AG10803 (cell line): ENCODE measurements around the gene CPNE2.
"Not testable (repeated sequence)": the region's sequence is repeated elsewhere in the genome, so short reads cannot be mapped to it uniquely, and the experiment has no call there.

Experiments used
- DNase-seq: peaks from one replicate; pipeline ENCODE4 v3.0.0; 2010; ENCODE audit warnings: low read depth
- H3K4me3 ChIP-seq: 2 replicates; pipeline ENCODE4 v1.5.1; 2011; ENCODE audit warnings: mild to moderate bottlenecking, low read length, control low read depth
- CTCF ChIP-seq: conservative IDR thresholded peaks from 2 replicates; pipeline ENCODE4 v1.5.1; 2011; ENCODE audit warnings: mild to moderate bottlenecking, low read length, control low read depth, inconsistent platforms

The CPNE2 gene

GRCh38 chr16:57092786-57093411, 516 bp downstream of the CPNE2 start:
- H3K4me3 ChIP-seq: peak overlapping the region; percentile 66
- no peak for DNase-seq
- peak; percentile 31 for TF ChIP-seq CTCF

GRCh38 chr16:57093666-57094564, 1.5 kb downstream of the CPNE2 start:
- no peak for TF ChIP-seq CTCF
- DNase-seq: no peak
- H3K4me3 ChIP-seq: peak overlapping the region; percentile 66

- DNase-seq: no peak
- no peak for TF ChIP-seq CTCF
Observed at GRCh38 chr16:57094911-57095310, 2.5 kb downstream of the CPNE2 start.

DNA sequence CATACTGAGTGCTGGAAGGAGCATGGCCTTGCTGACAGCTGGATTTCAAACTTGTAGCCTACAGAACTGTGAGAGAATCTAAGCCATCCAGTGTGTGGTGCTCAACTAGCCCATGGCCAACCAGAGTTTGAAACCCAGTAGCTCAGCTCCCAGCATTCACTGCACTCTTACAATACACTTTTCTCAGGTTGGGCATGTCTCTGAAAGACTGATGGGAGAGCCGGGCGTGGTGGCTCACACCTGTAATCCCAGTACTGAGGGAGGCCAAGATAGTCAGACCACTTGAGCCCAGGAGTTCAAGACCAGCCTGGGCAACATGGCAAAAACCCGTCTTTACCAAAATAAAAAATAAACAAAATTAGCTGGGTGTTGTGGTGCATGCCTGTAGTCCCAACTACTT, 3.8 kb downstream of the CPNE2 start:
- no peak for DNase-seq
- no peak for TF ChIP-seq CTCF
- no peak overlapping the region for H3K4me3 ChIP-seq

More at GRCh38 chr16:57094911-57095310, 2.5 kb downstream of the CPNE2 start:
- H3K4me3 ChIP-seq: no peak overlapping the region

GRCh38 chr16:57096793-57097192, 4.4 kb downstream of the CPNE2 start:
- no peak for DNase-seq
- no peak for TF ChIP-seq CTCF
- no peak overlapping the region for H3K4me3 ChIP-seq

GRCh38 chr16:57098188-57098841, 5.9 kb downstream of the CPNE2 start:
- no peak for DNase-seq
- no peak overlapping the region for H3K4me3 ChIP-seq
- no peak for TF ChIP-seq CTCF

DNA sequence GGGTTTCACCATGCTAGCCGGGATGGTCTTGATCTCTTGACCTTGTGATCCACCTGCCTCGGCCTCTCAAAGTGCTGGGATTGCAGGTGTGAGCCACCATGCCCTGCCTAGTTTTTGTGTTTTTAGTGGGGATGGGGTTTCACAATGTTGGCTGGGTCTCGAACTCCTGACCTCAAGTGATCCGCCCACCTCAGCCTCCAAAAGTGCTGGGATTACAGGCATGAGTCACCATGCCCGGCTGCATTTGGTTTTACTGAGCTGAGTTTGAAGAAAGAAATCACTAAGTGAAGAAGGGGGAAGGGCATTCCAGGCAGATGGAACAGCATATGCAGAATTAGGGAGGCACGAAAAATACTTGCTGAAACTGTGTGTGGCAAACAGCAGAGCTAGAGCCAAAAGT, 7.6 kb downstream of the CPNE2 start:
- peak; percentile 45 for DNase-seq
- H3K4me3 ChIP-seq: not testable (repeated sequence)
